GM21723 (cell line): ENCODE data around the gene LAMA2.
"Not testable (repeated sequence)": the region's sequence is repeated elsewhere in the genome, so short reads cannot be mapped to it uniquely, and the experiment has no call there.

Experiments
- ATAC-seq: cut with Tn5 transposase; IDR thresholded peaks from one replicate; pipeline ENCODE4 v1.9.1; 2021; ENCODE audit warnings: mild to moderate bottlenecking, moderate library complexity; ENCODE audit not compliant: unreplicated experiment

Gene LAMA2

DNA sequence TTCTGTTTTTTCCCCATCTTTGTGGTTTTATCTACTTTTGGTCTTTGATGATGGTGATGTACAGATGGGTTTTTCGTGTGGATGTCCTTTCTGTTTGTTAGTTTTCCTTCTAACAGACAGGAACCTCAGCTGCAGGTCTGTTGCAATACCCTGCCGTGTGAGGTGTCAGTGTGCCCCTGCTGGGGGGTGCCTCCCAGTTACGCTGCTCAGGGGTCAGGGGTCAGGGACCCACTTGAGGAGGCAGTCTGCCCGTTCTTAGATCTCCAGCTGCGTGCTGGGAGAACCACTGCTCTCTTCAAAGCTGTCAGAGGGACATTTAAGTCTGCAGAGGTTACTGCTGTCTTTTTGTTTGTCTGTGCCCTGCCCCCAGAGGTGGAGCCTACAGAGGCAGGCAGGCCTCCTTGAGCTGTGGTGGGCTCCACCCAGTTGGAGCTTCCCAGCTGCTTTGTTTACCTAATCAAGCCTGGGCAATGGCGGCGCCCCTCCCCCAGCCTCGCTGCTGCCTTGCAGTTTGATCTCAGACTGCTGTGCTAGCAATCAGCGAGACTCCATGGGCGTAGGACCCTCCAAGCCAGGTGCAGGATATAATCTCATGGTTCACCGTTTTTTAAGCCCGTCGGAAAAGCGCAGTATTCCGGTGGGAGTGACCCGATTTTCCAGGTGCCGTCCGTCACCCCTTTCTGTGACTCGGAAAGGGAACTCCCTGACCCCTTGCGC lies 289.5 kb downstream of the LAMA2 start:
- not testable (repeated sequence) for ATAC-seq

DNA sequence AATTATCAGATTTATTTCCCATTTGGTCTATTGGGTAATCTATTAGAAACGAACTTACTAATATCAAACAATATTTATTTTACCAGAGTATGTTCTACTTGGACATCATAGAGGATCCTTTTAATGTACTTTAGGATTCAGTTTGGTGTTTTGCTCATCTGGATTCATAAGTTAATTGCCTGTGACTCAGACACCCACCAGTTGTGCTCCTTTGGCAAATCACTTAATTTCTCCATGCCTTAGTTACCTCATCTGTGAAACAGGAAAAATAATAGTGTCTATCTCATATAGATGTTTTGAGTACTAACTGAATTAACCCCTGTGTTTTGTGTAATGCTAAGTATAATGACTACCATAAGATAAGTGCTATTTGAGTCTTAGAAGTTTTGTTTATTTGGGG lies 292.1 kb downstream of the LAMA2 start:
- no peak for ATAC-seq

DNA sequence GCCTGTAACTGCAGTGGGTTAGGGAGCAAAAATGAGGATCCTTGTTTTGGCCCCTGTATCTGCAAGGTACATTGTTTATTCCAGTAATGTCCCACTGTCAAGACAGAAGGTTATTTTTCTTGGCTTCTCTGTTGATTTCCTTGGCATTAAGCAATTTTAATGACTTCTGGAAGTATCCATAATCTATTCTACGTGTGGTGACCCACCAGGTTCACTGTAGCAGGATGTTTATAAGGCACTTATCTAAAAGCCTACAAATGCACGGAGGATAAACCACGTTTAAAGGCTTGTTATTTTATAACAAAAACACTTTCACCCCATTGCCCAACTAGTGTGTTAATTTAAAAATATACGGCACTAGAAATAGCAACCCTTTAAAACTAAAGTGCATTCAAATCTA lies 294.9 kb downstream of the LAMA2 start:
- ATAC-seq, result no peak

DNA sequence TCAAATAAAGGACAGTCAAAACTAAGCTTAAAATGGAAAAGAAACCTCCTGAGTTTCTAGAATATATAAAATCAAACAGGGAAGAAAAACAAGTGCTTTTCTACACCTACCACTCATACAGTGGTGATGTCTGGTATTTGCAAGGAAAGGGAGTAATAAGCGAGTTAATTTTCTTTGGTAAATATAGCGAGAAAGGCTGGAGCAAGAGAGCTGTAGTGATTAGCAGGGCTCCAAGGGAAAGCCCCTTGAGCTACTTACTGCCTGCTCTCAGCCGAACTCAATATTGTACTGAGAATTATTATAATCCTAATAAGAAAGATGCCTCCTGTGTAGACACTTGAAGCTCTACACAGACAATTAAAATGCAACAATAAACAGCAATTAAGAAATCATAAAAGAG lies 296.3 kb downstream of the LAMA2 start:
- no peak for ATAC-seq

DNA sequence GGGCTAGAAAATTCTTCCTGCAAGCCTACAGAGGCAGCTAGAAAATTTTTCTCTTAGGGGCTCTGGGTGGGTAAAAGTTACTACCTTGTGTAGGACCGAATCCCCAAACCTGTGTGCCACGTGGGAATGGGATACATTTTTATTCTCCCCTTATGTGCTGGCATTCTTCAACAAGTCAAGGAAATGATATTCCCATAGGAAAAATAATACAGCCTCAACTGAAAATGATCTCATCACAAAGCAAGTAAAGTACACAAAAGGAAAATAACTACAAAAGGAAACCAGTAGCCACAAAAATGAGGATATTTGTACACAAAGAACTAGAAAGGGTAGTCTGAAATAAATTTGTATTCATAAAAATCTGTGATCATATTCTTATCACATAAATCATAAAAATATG lies 298.1 kb downstream of the LAMA2 start:
- no peak for ATAC-seq

DNA sequence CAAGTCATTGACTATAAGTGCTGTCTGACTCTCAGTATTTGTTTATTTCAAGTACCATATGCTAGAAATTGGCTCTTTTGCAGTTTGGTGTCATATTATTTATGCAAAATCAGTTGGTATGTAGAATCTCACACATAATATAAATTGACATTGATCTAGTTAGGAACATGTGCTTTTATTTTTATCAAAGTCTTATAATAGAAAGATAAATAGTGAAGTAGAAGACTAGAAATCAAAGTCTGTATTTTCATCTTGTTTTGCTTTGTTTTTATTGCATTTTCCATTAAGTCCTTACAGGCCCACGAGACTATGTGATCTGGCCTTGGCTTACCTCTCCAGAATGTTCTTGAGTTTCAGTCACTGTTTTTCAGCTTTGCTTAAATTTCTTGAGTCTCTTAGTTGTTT lies 300.3 kb downstream of the LAMA2 start:
- no peak for ATAC-seq

DNA sequence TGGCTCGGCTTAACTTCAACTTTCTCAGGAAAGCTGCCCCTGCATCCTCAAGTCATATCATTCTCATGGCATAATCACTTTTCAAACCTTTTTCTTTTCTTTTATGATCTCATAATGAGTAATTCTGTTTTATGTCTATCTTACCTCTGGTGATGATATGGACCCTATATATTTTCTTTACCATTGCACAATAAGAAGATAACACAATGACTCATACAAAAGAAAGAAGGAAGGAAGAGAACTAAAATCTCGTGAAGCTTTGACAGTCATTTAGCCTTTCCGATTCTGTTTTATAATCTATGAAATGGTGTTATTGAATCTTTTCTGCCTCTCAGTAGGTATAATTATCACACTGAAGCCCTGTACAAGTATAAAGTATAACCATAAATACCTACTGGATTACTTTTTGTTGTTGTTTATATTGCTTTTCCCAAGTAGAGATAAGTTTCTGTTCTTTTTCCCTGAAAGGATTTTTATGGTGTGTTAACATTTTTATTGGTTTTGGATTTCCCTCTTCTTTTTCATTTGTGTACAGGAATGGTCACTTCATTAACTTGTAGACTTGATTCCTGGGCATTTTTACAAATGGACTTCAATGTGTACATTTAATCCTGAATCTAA lies 300.9 kb downstream of the LAMA2 start:
- ATAC-seq, result no peak

DNA sequence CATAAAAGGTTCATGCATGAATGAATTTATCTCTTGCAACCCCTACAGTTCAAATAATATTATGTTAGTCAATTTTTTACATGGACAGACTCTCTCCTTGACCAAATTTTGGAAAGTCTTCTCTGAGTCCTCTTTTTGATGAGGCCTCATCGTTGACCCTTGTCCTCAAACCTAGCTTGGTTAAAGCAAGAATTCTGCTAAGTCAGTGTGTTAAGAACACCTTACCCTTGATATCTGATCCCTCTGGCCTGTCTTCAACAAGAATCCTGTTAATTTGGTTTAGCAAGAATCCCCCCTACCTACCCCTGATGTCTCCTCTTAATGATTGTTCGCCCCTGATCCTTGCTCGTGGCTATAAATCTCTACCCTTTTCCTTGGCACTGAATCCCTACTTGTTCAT lies 301.4 kb downstream of the LAMA2 start:
- ATAC-seq, result no peak

DNA sequence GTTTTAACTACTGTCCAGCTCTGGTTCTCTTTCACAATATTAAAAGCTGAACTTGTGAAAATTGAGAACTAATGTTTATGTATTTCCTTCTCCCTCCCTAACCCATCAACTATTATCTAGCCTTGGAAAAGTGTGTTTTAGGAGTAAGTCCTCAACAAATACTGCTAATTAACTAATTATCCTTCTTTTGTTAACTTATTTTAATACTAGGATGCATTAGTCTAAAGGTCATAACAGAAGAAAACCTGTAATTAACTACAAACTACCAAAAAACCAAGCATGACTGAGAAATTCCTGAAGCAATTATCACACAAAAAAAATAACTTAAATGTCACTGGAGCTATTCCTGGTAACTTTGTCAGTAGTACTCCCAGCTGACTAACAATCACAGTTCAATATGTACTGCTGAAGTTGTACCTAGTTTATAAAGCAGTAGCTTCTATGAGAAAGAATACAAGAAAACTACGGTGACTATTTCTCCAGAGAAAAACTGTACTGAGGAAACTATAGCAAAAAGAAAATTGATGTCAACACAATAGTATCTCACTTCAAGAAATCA lies 301.9 kb downstream of the LAMA2 start:
- no peak for ATAC-seq

DNA sequence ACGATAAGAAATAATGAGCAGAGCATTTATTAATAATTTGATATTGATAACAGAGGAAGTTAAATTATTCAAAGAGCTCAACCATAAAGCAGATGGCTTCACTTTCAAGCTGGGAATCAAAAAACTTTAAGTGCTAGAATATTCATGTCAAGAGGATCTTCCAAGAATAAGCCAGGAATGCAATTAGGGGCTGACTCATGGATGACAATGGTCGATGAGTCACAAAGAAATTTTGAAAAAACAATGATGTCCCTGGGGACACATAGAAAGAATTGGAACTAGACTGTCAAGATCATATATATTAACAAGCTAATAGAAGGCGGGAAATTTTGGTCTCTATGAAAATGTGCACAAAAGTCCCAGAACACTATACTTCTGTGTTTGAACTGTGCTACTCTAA lies 304.1 kb downstream of the LAMA2 start:
- ATAC-seq, result no peak

DNA sequence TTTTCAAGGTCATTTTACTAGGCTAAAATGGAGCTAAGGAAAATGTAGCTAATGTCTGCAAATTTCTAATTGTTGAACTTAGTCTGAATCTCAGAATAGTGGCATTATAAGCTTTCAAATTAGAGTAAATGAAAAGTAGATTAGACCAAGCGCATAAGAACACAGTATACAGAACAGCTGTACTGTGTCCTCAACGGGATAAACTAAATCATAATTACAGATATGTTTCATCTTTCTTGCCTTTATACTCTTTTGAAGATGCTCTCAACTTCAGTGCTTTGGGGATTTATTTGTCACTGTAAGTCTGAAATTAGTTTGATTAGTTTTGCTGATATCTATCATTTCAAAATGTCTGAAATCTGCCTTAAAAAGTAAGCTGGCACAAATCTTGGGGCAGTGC lies 305.4 kb downstream of the LAMA2 start:
- no peak for ATAC-seq

DNA sequence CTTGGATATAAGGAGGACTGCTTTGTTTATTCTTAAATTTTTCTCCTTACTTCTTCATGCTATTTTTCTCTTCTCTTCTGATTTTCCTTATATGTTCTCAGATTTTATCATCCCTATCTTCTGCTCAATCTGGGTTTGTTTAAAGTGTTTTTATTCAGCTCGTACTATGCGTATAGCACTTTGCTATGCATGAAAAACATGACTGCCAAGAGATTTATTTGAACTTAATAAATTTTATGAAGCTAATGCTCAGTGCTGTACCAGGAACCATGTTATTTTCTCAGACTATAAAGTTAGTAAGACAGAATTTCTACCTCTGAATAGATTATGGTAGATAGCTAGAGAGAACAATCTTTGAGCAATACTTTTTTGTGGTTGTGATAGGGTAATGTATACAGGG lies 305.9 kb downstream of the LAMA2 start:
- no peak for ATAC-seq

DNA sequence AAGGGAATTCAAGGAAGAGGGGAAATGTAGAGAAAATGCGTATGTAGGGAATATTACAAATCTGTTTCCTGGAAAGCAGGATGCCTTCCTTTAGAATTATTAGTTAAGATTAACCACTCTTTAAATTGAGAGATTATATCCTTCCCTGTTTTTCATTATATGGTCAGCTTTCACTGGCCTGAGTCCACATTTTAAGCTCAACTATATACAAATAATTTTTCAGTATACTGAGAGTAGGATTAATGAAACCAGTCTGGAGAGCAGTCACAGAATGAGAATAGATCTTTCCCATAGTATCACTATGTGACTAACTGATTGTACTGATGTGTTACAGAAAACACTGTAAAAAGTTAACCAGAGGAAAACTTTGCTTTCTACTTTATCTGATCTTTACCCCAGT lies 306.3 kb downstream of the LAMA2 start:
- no peak for ATAC-seq

DNA sequence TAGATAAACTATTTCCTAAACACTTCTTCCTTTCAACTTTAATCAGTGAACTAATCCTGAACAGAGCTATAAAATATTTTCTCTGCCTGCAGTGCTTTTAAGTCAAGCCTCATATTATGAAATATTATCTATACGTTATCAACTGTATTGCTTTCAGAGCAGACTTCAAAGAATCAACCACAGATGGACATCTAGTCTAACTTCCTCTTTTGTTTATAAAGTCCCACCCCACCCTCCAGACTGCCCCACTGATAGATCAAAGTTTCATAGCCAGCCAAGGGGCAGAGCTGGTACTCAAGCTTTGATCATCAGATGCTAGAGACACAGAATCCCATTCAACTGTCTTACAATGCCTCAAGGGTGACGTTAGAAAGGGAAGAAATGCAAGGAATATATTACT lies 308.3 kb downstream of the LAMA2 start:
- ATAC-seq, result no peak

DNA sequence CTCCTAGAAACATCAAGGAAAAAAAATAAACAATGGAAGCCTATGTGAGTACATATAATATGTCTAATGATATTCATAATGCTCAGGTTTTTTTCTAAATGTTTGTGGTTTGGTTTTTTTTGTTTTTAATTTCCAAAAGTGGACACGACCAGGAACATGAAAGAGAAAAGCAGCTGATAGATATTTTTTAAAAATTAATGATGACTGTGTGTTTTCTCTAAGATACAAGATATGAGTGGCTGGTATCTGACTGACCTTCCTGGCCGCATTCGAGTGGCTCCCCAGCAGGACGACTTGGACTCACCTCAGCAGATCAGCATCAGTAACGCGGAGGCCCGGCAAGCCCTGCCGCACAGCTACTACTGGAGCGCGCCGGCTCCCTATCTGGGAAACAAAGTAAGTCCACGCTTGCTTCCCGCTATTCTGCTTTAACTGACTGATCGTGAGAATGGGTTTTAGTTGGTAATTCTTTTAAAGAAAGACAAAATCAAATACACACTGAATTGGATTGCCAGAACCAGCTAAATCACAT lies 309.6 kb downstream of the LAMA2 start:
- no peak for ATAC-seq

DNA sequence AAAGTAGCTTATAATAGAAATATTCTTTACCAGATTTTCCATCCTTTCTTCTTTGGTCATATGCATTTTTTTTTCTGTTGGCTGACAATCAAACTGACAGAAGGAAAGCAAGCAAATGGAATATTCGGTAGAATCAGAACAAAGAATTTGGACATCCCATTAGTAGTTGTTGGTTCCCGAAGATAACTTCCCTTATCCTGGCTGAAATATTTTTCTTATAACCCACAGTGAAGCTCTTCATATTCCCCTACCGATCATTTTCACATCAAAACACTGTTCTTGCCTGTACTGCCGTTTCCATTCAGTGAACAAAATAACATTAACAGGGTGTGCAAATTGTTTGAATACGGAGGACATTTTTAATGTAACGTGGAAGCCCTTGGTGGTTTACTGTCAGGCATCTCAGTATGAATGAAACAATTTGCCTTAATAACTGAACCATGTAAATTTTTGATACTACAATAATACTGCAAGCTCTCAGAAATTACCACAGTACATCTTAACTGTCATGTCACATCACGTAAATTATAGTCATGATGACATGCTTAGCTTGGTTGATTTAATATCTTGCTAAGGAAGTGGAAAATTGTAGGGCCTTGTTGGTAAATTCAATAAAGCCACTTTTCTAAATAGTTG lies 311.5 kb downstream of the LAMA2 start:
- no peak for ATAC-seq

DNA sequence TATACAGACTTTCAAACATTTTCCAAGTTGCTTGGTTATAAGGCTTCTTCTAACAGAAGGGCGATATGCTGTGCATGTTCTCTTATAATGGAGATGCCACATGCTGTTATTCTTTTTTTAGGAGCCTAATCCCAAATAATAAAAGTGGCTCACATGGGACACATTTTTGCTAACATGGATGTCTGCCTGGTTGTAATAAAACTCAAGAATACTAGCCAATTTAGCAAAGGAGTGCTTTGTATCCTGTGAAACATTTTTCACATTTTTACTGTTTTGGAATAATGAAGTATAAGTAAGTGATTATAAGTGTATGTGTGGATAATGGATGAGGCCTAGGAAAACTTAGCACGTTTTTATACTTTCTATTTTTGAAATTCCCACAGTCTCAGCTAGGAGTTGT lies 312.2 kb downstream of the LAMA2 start:
- no peak for ATAC-seq

DNA sequence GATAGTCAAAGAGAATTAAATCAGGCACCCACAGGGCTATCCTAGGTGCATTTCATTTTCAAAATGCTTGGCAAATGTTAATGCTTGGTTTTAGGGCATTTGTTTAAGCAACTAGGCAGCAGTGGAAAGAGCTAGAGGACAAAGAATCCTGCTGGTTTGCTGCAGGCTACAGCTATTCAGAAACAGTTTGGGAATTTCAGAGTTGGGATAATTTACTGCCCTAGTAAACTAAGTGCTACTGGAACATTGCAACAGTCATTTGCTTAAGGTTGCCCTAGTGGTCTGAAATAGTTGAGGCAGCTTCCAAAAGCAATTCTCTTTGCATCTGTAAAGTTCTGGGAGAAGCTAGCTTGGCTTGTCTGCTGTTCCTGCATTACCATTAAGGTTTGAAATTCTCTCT lies 312.7 kb downstream of the LAMA2 start:
- no peak for ATAC-seq

DNA sequence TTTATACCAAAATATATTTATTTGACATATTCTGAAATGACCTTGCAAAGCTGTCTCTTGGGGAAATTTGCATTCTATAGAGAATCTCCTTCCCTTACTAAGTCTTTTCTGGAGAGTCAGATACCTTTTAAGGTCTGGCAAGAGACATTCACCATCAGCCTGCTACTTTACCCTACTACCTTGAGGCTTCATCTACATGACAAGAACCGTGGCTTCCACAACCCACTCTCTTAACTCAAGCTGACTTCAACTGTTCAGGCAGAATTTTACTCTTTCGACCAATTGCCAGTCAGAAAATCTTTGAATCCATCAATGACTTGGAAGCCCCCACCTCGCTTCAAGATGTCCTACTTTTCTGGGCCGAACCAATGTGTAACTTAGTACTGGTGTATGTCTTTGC lies 314.2 kb downstream of the LAMA2 start:
- no peak for ATAC-seq

DNA sequence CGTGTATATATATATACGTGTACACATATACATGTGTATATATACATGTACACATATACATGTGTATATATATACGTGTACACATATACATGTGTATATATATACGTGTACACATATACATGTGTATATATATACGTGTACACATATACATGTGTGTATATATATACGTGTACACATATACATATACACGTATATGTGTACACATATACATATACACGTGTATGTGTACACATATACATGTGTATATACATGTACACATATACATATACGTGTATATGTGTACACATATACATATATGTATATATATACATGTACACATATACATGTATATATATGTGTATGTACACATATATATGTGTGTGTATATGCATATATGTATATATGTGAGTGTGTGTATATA lies 317.2 kb downstream of the LAMA2 start:
- ATAC-seq, result no peak

DNA sequence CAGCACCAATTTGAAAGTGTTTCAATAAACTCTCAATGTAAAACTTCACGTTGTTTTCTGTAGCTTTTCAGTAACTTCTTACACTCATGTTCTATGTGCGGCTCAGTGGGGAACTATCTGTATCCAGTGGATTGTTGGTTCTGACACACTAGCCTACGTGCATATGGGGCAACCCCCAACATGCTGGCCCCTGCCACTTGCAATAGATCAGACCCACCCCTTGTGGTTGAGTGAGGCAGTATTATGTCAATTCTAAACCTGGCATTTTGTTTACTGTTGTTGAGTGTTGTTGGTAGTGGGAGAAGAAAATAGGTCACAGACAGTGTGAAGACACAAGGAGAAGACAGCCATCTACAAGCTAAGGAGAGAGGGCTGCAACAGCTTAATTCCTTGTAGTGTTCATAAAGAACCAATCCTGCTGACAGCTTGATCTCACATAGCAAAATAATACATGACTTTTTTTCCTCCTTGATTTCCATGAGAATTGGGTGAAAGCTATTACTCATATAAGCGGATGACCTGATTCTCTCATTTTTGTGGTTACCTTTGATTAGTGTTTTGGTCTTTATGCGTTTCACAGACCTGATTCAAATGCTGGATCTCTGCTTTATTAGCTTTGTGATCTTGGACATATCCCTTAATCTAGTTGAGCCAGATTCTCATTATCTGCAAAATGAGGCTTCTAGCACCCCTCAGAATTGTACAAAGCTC lies 320.4 kb downstream of the LAMA2 start:
- ATAC-seq, result no peak
